ENCODE data around the gene PRR11.

Gene PRR11

GRCh38 chr17:59238906-59239305, 83.4 kb downstream of the PRR11 start:
- H3K4me1 ChIP-seq (ENCODE audit: control insufficient read depth in 2 of 2, insufficient read depth in 2 of 2, low read length in 2 of 2), result no peaks in the 10 kb centered on the region
- H3K27me3 ChIP-seq (ENCODE audit: control insufficient read depth in 2 of 2, insufficient read depth in 2 of 2, low read length in 2 of 2), result no peaks in the 10 kb centered on the region
- H3K9me3 ChIP-seq (ENCODE audit: control insufficient read depth in 2 of 2, low read length in 2 of 2), result no peaks in the 10 kb centered on the region
- no peaks in the 10 kb centered on the region for H3K36me3 ChIP-seq (ENCODE audit: control insufficient read depth in 2 of 2, insufficient read depth in 2 of 2, low read length in 2 of 2)
- no peak overlapping the region for H3K9ac ChIP-seq (ENCODE audit: low read depth in 1 of 2, low read length in 2 of 2)
- H3K4me3 ChIP-seq (ENCODE audit: low read length in 2 of 2), result no peak overlapping the region
- no peak overlapping the region for H3K27ac ChIP-seq (ENCODE audit: low read depth in 2 of 2, low read length in 2 of 2)

- Histone ChIP-seq H3K27ac (ENCODE audit: low read depth in 2 of 2, low read length in 2 of 2) (no peak overlapping the region), H3K4me3 (ENCODE audit: low read length in 2 of 2) (no peak overlapping the region), H3K36me3 (ENCODE audit: control insufficient read depth in 2 of 2, insufficient read depth in 2 of 2, low read length in 2 of 2) (no peaks in the 10 kb centered on the region), H3K27me3 (ENCODE audit: control insufficient read depth in 2 of 2, insufficient read depth in 2 of 2, low read length in 2 of 2) (no peaks in the 10 kb centered on the region), H3K9me3 (ENCODE audit: control insufficient read depth in 2 of 2, low read length in 2 of 2) (no peaks in the 10 kb centered on the region), H3K4me1 (ENCODE audit: control insufficient read depth in 2 of 2, insufficient read depth in 2 of 2, low read length in 2 of 2) (no peaks in the 10 kb centered on the region), H3K9ac (ENCODE audit: low read depth in 1 of 2, low read length in 2 of 2) (no peak overlapping the region)
Observed at GRCh38 chr17:59244081-59244480, 88.5 kb downstream of the PRR11 start.
